PFSK-1 (cell line): ENCODE results near the gene ASTL.

Experiments used
- FOXP2 ChIP-seq: optimal IDR thresholded peaks from 2 replicates; pipeline ENCODE3; 2011; ENCODE audit warnings: borderline replicate concordance, control low read depth, inconsistent platforms; ENCODE audit not compliant: insufficient read depth; ENCODE audit errors: extremely low read length, extremely low read depth
- POLR2AphosphoS5 ChIP-seq: IDR thresholded peaks from 2 replicates; pipeline ENCODE4 v1.6.1; 2012; ENCODE audit warnings: low read depth, mild to moderate bottlenecking, control low read depth, low read length, moderate library complexity
- REST ChIP-seq, 2 experiments: IDR thresholded peaks; 2 replicates each; pipeline versions ENCODE4 v1.6.1 to v1.8.0; 2011 to 2012; ENCODE audit warnings: low read depth in 2 of 2, low read length in 2 of 2, control low read depth in 1 of 2, inconsistent platforms in 1 of 2, mild to moderate bottlenecking in 1 of 2, moderate library complexity in 1 of 2; ENCODE audit not compliant: insufficient read depth in 1 of 2
- SIN3A ChIP-seq: IDR thresholded peaks from 2 replicates; pipeline ENCODE4 v1.6.1; 2012; ENCODE audit warnings: mild to moderate bottlenecking, low read length, moderate library complexity, borderline replicate concordance; ENCODE audit not compliant: insufficient read depth
- TAF1 ChIP-seq: IDR thresholded peaks from 2 replicates; pipeline ENCODE4 v1.6.1; 2012; ENCODE audit warnings: low read length, control low read depth, borderline replicate concordance; ENCODE audit not compliant: insufficient read depth

The ASTL gene

DNA sequence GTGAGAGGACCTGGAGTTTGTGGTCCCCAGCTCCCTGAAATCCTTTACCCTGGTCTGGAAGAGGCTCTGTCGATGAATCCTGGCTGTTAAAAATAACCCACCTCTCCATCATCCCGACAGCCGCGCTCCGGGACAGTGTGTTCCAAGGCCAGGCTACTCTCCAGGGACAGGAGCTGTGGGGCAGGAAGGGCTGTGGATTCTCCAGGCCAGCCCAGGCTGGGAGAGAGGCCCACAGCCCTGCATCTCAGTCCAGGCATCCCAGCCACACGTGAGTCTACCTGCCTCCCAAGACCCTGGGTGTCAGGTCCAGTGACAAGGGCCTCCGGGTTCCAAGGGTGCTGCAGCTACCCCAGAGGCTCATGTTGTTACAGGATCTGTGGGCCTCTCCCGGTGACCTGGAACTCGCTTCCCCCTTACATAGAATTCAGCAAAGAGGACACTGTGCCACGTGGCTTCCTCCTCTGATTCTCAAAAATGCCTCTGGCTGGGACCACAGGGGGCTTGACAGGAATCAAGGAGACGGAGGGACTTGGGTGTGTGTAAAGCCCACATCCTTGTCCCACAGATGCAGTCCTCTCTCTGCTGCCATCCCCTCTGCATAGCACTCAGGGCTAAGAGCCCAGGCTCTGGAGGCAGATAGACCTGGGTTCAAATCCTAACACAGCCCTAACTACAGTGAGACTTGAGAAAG is 39.3 kb downstream of the ASTL start:
- no peak for TF ChIP-seq SIN3A
- no peak for TF ChIP-seq REST (IDR thresholded peaks at IDR 0.05; ENCODE audit: insufficient read depth in 1 of 2, low read depth in 2 of 2, low read length in 2 of 2)
- TF ChIP-seq FOXP2, result no peak
- no peak for TF ChIP-seq POLR2AphosphoS5
- TF ChIP-seq TAF1, result no peak

DNA sequence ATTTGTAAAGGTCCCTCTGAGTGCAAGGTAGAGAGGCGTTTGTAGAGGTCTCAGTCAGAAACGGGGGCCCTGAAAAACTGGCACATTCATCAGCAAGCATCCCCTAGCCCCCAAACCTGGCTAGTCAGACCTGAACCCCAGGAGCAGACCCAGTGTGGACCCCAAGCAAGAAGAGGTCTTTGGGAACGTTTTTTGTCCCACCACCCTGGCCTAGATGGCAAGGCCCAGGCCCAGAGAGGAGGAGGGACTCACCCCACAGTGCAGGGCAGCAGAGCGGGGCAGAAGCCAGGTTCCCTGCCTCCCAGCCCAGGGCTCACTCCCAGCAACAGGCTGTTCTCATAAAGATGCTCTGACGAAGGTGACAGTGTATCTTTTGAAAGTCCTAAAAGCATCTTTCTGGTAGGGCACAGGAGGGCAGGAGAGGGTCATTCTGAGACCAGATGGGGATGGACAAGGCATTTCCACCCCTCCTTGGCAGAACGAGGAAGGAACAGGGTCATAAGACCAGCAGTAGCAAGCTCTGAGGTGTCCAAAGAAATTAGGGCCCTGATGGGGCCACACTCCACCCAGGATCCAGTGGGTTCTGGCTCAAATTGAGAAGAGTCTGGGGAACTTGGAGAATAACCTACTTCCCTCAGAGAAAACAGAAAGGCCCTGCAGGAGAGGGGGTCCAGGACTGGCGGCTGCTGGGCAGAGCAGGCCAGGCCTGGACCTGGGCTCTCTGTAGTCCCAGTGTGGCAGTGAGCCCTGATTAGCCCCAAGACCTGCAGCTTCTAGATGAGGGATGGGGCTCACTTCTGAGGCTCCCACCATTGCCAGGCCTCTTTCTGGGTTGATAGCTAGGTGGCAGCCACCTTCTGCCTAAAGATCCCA is 40.1 kb downstream of the ASTL start:
- TF ChIP-seq FOXP2 (no peak), SIN3A (no peak), TAF1 (no peak), POLR2AphosphoS5 (no peak), REST (IDR thresholded peaks at IDR 0.05; ENCODE audit: insufficient read depth in 1 of 2, low read depth in 2 of 2, low read length in 2 of 2) (no peak)

GRCh38 chr2:96097441-96097840 is 40.9 kb downstream of the ASTL start:
- no peak for TF ChIP-seq TAF1
- TF ChIP-seq FOXP2, result no peak
- TF ChIP-seq SIN3A, result no peak
- no peak for TF ChIP-seq REST (IDR thresholded peaks at IDR 0.05; ENCODE audit: insufficient read depth in 1 of 2, low read depth in 2 of 2, low read length in 2 of 2)
- TF ChIP-seq POLR2AphosphoS5, result no peak

- no peak for TF ChIP-seq POLR2AphosphoS5
- TF ChIP-seq SIN3A, result no peak
- no peak for TF ChIP-seq FOXP2
- no peak for TF ChIP-seq TAF1
- no peak for TF ChIP-seq REST (IDR thresholded peaks at IDR 0.05; ENCODE audit: insufficient read depth in 1 of 2, low read depth in 2 of 2, low read length in 2 of 2)
These were observed 43.1 kb downstream of the ASTL start for GRCh38 chr2:96095116-96095636.
